Stimulated activated naive CD8-positive, alpha-beta T cell treated with anti-CD3 and anti-CD28 coated beads, Interleukin-15, Interleukin-2, amounts not matched to agents 100 ng/mL and 50 ng/mL, for 24 hours (primary cell): ENCODE data around the gene RNF19B.
A peak's percentile ranks its signal among the peaks of the same experiment; 100 is the strongest.

Source experiments
- H3K27ac Mint-ChIP-seq: one replicate; pipeline ENCODE4 v1.8.0; 2021; ENCODE audit warnings: mild to moderate bottlenecking, mixed read lengths
- H3K27me3 Mint-ChIP-seq: one replicate; pipeline ENCODE4 v1.8.0; 2021; ENCODE audit warnings: mixed read lengths
- H3K36me3 Mint-ChIP-seq: one replicate; pipeline ENCODE4 v1.8.0; 2021; ENCODE audit warnings: low read depth, mixed read lengths
- H3K4me1 Mint-ChIP-seq: one replicate; pipeline ENCODE4 v1.8.0; 2021; ENCODE audit warnings: low read depth, mixed read lengths
- H3K4me3 Mint-ChIP-seq: one replicate; pipeline ENCODE4 v1.8.0; 2021; ENCODE audit warnings: mild to moderate bottlenecking, mixed read lengths
- H3K9me3 Mint-ChIP-seq: one replicate; pipeline ENCODE4 v1.8.0; 2021; ENCODE audit warnings: mixed read lengths

RNF19B gene

GRCh38 chr1:32964461-32965250, at the start of gene RNF19B:
Gene RNF19B, minus strand, starts transcription at chr1:32964809. Its CDS starts 124 bp downstream, at chr1:32964685.
- Mint-ChIP-seq H3K36me3 (no peaks in the 10 kb centered on the region), H3K4me1 (peaks cover 56% of the 10 kb centered on the region), H3K4me3 (peak within 1 kb of the TSS; percentile 87), H3K27me3 (peaks cover 5% of the 10 kb centered on the region), H3K27ac (peak within 1 kb of the TSS; percentile 78), H3K9me3 (no peaks in the 10 kb centered on the region)

- H3K36me3 Mint-ChIP-seq, result peaks cover 81% of the 10 kb centered on the region
- H3K9me3 Mint-ChIP-seq, result no peaks in the 10 kb centered on the region
- H3K27me3 Mint-ChIP-seq, result no peaks in the 10 kb centered on the region
- no peak overlapping the region for H3K4me3 Mint-ChIP-seq
- no peak overlapping the region for H3K27ac Mint-ChIP-seq
- H3K4me1 Mint-ChIP-seq, result peaks cover 14% of the 10 kb centered on the region
Measured at GRCh38 chr1:33013791-33014190, 49.2 kb upstream of the RNF19B start.

GRCh38 chr1:33012165-33012564, 47.6 kb upstream of the RNF19B start:
- Mint-ChIP-seq H3K27ac (no peak overlapping the region), H3K36me3 (peaks cover 81% of the 10 kb centered on the region), H3K4me3 (no peak overlapping the region), H3K9me3 (no peaks in the 10 kb centered on the region), H3K27me3 (no peaks in the 10 kb centered on the region), H3K4me1 (peaks cover 4% of the 10 kb centered on the region)

GRCh38 chr1:33010932-33011731, 46.5 kb upstream of the RNF19B start:
- H3K4me3 Mint-ChIP-seq, result no peak overlapping the region
- H3K27me3 Mint-ChIP-seq, result no peaks in the 10 kb centered on the region
- H3K27ac Mint-ChIP-seq, result no peak overlapping the region
- peaks cover 88% of the 10 kb centered on the region for H3K36me3 Mint-ChIP-seq
- H3K9me3 Mint-ChIP-seq, result no peaks in the 10 kb centered on the region
- peaks cover 9% of the 10 kb centered on the region for H3K4me1 Mint-ChIP-seq

- Mint-ChIP-seq H3K4me1 (peaks cover 24% of the 10 kb centered on the region), H3K27ac (no peak overlapping the region), H3K27me3 (no peaks in the 10 kb centered on the region), H3K9me3 (no peaks in the 10 kb centered on the region), H3K4me3 (no peak overlapping the region), H3K36me3 (peaks cover 94% of the 10 kb centered on the region)
Measured at GRCh38 chr1:33009561-33009960, 45.0 kb upstream of the RNF19B start.

GRCh38 chr1:33008051-33008914, 43.7 kb upstream of the RNF19B start:
- Mint-ChIP-seq H3K27ac (no peak overlapping the region), H3K36me3 (peaks cover 82% of the 10 kb centered on the region), H3K9me3 (no peaks in the 10 kb centered on the region), H3K4me3 (no peak overlapping the region), H3K27me3 (no peaks in the 10 kb centered on the region), H3K4me1 (peaks cover 27% of the 10 kb centered on the region)

- Mint-ChIP-seq H3K27ac (no peak overlapping the region), H3K27me3 (no peaks in the 10 kb centered on the region), H3K9me3 (no peaks in the 10 kb centered on the region), H3K4me3 (no peak overlapping the region), H3K36me3 (peaks cover 80% of the 10 kb centered on the region), H3K4me1 (peaks cover 27% of the 10 kb centered on the region)
Measured at GRCh38 chr1:33007190-33008050, 42.8 kb upstream of the RNF19B start.

- Mint-ChIP-seq H3K4me1 (peaks cover 27% of the 10 kb centered on the region), H3K36me3 (peaks cover 71% of the 10 kb centered on the region)
Measured at GRCh38 chr1:33005838-33006421, 41.3 kb upstream of the RNF19B start.

GRCh38 chr1:33005117-33005837, 40.7 kb upstream of the RNF19B start:
- H3K9me3 Mint-ChIP-seq, result no peaks in the 10 kb centered on the region
- H3K27ac Mint-ChIP-seq, result peak overlapping the region; percentile 47
- H3K4me1 Mint-ChIP-seq, result peaks cover 27% of the 10 kb centered on the region
- no peaks in the 10 kb centered on the region for H3K27me3 Mint-ChIP-seq
- no peak overlapping the region for H3K4me3 Mint-ChIP-seq
- H3K36me3 Mint-ChIP-seq, result peaks cover 64% of the 10 kb centered on the region

More at GRCh38 chr1:33005838-33006421, 41.3 kb upstream of the RNF19B start:
- Mint-ChIP-seq H3K4me3 (no peak overlapping the region), H3K9me3 (no peaks in the 10 kb centered on the region), H3K27ac (peak overlapping the region; percentile 1), H3K27me3 (no peaks in the 10 kb centered on the region)

- Mint-ChIP-seq H3K4me3 (no peak overlapping the region), H3K9me3 (no peaks in the 10 kb centered on the region), H3K4me1 (peaks cover 27% of the 10 kb centered on the region), H3K36me3 (peaks cover 58% of the 10 kb centered on the region), H3K27ac (peak overlapping the region; percentile 47), H3K27me3 (no peaks in the 10 kb centered on the region)
Measured at GRCh38 chr1:33004613-33005012, 40.0 kb upstream of the RNF19B start.

- H3K36me3 Mint-ChIP-seq, result peaks cover 48% of the 10 kb centered on the region
- peaks cover 27% of the 10 kb centered on the region for H3K4me1 Mint-ChIP-seq
- no peaks in the 10 kb centered on the region for H3K9me3 Mint-ChIP-seq
- H3K4me3 Mint-ChIP-seq, result no peak overlapping the region
- no peak overlapping the region for H3K27ac Mint-ChIP-seq
- no peaks in the 10 kb centered on the region for H3K27me3 Mint-ChIP-seq
Measured at GRCh38 chr1:33003657-33004056, 39.0 kb upstream of the RNF19B start.

- Mint-ChIP-seq H3K9me3 (no peaks in the 10 kb centered on the region), H3K4me3 (no peak overlapping the region), H3K36me3 (peaks cover 32% of the 10 kb centered on the region), H3K27me3 (no peaks in the 10 kb centered on the region), H3K4me1 (peaks cover 34% of the 10 kb centered on the region), H3K27ac (no peak overlapping the region)
Measured at GRCh38 chr1:33002006-33002405, 37.4 kb upstream of the RNF19B start.

- Mint-ChIP-seq H3K27me3 (no peaks in the 10 kb centered on the region), H3K4me1 (peaks cover 31% of the 10 kb centered on the region), H3K4me3 (no peak overlapping the region), H3K9me3 (no peaks in the 10 kb centered on the region), H3K36me3 (peaks cover 24% of the 10 kb centered on the region), H3K27ac (peak overlapping the region; percentile 50)
Measured at GRCh38 chr1:33001282-33001681, 36.7 kb upstream of the RNF19B start.
